HPDE6-E6E7 (cell line): Measurements from ENCODE around the gene PACSIN1.
"Not testable (repeated sequence)": the region's sequence is repeated elsewhere in the genome, so short reads cannot be mapped to it uniquely, and the experiment has no call there.

ENCODE experiments used
- DNase-seq: peaks from one replicate; pipeline ENCODE4 v3.0.0; 2011; ENCODE audit warnings: missing footprints; ENCODE audit errors: extremely low spot score

Gene PACSIN1

DNA sequence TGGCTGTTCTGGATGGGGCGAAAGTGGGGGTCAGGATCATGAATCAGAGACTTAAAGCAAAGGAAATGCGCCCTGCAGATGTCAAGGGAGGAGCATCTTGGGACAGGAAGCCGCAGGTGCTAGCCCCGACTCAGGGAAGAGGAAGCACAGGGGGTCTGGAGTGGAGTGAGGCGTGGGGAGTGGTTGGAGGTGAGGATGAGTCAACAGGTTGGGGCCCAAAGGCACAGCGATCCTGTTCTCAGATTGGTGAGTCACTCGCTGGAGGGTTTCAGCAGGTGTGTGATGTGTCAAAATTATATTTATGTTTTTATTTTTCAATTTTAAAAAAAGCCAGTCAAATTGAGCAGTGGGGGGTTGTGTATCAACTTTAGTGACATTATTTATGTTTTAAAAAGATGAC, 19.0 kb downstream of the PACSIN1 start:
- DNase-seq = peak; percentile 96

DNA sequence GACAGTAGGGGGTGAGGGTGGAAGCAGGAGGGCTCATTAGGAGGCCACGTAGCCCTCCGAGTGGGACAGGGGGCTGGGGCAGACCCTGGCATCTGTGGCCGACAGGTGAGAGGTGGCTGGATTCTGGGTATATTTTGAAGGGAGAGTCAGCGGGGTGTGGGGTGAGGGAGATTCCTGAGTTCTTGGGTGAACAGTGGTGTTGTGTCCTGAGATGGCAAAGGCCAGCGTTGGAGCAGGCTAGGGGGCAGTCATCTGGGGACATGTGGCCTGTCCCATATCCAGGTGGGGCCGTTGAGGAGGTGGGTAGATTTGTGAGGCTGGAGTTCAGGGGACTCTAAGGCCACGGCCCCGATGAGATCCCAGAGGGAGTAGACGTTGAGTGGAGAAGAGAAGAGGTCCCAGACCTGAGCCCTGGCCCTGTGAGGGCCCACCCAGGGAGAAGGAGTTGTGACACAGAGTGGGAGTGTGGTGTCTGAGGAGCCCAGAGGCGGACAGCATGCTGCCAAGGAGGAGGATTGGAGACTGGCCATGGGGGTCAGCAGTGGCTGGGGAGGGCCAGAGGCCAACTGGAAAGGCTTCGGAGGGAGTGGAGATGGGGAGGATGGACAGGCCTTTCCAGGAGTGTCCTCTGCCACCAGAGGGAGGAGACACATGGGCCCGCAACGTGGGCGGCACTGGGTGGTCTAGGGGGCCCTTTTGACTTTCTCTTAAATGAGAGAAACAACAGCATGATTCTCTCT, 19.6 kb downstream of the PACSIN1 start:
- no peak for DNase-seq

DNA sequence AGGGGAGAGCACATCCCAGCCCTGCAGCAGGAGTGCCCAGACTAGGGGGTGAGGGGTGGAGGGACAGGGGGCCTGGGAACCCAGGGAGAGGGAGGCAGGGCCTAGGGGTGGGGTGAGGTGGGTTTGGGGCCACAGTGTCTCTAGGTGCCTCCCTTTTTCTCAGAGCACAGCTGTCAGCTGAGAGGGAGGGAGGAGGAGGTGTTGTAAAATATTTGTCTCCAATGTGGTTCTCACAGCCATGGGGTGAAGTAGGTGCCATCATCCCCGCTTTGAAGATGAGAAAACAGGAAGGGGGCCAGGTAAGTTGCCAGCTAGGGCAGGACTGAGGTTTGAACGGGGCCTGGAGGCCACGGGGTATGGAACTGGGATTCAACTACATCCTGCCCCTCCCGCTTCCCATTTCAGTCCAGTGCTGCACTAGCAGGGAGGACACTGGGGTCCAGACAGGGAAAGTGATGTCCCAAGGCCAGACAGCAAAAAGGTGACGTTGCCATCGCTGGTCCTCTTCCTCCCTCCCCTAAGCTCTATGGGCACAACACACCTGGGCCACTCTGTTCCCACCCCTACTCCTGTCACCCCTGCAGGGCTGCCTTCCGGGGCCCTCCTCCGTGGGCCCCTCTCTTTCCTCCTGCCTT, 20.3 kb downstream of the PACSIN1 start:
- no peak for DNase-seq

DNA sequence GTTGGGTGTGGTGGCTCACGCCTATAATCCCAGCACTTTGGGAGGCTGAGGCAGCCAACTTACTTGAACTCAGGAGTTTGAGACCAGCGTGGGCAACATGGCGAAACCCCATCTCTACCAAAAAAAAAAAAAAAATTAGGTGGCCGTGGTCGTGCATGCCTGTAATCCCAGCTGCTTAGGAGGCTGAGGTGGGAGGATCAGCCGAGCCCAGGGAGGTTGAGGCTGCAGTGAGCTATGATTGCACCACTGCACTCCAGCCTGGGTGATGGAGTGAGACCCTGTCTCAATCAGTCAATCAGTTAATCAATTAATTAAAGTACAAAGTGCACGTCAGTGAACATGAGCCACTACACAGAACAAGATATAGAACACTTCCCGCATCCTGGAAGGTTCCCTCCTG, 21.0 kb downstream of the PACSIN1 start:
- not testable (repeated sequence) for DNase-seq

DNA sequence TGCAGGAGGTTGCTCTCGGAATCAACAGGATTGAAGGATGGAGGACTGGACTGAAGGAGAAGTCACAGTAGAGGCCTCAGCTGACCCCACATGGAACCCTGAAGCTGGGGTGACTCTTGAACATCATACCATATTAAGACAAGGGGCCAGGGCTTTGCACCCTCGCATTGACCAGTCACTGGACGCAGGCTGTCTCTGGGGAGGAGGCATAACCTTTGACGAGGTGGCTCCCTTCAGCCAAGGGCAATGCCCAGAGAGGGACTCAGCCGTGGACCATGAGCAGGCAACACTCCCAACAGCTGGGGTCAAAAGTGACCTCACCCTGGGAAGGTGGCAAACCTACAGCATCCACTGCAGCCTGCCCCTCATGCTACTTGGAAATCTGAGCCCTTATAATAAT, 21.7 kb downstream of the PACSIN1 start:
- no peak for DNase-seq

DNA sequence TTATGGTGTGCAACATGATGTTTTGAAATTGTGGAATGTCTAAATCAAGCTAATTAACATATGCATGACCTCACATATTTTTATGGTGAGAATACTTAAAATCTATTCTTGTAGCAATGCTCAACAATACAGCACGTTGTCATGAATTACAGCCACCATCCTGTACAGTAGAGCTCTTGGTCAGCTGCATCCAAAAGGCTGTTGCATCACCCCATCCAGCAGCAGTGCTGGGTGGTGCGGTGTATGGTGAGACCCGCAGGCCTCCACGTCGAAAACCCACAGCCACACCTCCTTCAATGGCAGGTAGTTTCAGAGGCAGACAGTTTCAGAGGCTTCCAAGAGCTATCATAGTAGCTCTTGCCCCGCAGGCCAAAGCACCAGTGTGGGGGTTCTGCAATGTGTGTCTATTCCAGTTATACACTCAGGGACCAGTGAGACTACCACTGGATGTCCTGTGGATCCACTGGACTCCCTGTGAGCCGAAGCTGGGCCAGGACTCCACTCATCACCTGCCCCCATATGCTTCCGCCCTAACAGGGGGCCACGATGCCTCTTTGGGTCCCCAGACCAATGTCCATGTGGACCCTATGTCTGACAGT, 23.4 kb downstream of the PACSIN1 start:
- DNase-seq = no peak

DNA sequence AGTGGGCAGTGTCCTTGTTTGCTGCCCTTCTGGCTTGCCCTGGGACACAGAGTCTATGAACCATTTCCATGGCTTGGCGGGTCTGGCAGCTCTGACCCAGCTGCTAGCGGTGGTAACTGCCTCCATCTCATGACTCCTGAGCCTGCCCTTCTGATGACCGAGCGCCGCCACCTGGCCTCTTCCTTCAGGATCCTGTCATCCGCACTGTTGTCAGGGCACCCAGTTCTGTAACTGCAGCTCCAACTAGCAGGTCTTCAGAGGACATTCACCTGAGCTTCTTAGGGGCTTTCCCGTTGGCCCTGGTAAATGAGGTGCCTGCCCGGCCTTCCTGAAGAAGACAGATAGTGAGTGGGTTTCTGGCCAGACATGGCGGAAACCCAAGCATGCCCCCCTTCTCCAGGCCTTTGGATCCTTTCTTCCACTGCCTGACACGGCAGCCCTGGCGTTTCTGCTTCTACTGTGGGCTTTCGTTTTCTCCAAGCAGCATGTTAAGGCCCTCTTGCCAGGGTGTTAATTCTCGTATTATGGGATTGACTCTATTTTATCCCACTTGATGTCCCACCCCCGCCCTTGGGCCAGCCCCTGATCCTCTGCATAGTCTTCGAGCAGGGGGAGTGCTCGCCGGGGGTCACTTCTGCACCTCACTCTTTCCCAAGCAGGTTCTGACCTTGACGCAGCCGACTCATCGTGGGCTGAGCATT, 24.7 kb downstream of the PACSIN1 start:
- DNase-seq = no peak

DNA sequence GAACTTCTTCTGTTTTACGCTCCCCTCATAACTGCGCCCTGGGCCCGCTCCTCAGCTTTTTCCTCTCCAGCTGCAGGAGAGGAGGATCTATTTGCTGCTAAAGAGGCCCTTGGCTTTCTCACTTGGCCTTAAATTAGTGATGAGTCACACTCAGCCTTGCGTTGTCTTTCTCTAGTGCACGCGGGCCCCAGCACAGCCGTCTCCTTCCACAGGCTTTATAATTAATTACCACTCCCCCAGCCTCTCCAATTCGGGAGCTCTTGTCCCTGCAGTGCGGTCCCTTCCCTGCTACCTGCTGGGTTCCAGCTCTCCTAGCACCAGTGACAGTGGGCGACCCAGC, 25.2 kb downstream of the PACSIN1 start:
- no peak for DNase-seq

DNA sequence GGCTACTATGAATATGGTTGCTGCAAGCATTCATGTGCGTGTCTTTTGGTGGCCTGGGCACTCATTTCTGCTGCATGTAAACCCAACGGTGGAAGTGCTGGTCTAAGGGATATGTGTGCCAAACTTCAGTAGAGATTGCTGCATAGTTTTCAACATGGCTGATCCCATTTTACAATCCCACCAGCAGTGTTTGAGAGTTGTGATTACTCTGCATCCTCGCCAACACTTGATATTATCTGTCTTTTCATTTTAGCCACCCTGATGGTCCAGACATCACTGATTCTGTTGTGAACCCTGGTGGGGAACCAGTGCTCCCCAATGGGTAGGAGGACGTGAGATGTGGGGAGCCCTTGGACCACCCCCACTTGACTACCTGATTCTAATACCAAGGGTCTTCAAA, 27.5 kb downstream of the PACSIN1 start:
- DNase-seq = no peak

DNA sequence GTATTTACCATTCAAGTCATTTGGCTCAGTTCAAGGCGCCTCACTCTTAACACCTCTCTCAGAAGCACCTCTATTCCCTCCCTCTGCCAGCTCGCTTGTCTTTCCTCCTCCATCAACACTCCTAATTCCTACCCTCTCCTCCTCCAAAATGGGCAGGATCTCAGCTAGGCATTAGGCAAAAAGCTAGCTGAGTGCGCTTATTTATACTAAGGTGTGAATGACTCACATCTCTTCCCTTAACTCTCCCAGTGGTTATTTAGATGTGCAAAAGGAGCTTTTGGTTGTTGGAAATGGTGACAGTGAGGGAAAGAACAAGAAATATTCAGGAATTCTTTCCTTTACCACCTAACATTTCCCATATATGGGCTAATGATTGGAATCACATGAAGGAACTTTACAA, 29.1 kb downstream of the PACSIN1 start:
- DNase-seq = no peak

DNA sequence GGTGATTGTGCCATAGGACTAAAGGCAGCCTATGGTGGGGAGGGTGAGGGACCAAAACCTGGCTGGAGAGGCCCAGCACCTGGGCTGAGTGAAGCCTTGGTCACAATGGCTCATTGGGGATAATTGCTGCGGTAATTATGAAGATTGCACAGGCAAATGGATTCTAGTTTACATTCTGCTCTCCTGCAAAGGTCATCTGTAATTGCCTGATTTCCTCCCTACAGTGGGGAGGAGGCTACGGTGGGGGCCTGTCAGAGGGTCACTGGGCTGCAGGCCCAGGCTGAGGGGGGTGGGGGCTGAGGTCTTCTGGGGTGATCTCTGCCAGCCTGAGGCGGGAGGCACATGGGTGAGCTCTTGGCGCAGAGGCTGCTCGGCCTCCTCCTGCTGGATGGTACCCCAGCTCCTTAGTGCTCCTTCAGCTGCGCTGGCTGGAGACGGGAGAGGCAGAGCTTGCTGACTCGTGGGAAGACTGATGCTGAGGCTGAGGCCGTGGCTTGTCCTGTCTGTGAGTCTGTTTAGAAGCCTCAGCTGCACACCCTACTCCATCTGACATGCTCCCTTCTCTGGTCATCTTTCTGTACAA, 30.3 kb downstream of the PACSIN1 start:
- no peak for DNase-seq

DNA sequence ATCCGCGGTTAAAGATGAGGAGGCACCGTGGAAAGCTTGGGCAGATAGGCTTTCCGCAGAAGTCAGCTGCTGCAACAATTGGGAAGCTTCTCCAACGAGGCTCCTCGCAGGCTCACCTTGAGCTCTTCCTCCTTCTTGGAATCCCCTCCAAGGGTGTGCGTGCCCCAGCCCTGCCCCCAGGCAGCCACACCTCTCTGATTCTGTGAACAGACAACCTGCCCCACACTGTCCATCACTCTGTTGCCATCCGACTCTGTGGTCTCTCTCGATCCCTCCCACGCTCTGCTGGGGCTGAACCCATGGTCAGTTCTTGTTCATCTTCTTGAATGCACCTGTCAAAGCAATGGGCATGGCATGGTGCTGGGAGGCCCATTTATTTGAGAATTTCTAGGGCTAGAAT, 31.5 kb downstream of the PACSIN1 start:
- DNase-seq = no peak

DNA sequence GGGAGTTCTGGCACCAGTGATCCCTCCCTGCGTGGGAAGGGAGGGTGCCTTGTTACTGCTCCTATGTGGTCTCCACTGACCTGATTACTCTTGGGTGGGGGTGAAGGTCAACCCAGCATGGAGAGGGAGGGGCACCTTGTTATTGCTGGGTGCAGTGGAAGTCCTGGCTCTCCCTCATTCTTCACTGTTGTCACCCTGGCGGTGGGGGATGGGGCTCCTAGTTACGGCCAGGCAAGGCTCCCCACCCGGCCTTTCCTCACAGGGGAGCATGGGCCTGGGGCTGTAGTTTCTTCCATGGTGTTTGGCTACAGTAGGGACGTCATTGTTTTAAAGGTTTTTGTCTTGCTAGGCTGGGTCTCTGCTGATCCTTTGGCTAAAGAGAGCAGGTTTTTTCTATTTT, 40.8 kb downstream of the PACSIN1 start:
- no peak for DNase-seq

DNA sequence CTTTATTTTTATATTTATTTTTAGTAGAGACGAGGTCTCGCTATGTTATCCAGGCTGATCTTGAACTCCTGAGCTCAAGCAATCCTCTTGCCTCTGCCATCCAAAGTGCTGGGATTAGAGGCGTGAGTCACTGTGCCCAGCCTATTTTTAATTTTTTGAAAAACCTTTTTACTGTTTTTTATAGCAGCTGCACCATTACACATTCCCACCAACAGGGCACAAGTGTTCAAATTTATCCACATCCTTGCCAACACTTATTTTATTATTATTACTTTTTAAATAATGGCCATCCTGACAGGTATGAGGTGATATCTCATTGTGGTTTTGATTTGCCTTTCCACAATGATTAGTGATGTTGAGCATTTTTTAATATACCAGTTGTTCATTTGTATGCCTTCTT, 42.5 kb downstream of the PACSIN1 start:
- DNase-seq = no peak

DNA sequence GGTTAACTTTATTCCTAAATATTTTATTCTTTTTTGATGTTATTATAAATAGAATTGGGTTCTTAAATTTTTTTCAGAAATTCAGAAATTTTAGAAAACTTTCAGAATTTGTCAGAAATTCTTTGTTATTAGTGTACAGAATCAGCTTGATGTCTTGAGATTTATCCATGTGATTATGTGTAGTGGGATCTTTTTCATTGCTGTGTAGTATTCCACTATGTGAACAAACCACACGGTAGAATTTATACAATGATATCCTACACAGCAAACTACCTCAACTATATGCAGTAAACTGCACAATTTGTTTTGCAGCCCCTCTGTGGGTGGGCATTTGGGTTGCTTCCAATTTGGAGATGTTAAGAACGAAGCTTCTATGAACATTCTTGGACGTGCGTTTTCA, 43.9 kb downstream of the PACSIN1 start:
- no peak for DNase-seq

DNA sequence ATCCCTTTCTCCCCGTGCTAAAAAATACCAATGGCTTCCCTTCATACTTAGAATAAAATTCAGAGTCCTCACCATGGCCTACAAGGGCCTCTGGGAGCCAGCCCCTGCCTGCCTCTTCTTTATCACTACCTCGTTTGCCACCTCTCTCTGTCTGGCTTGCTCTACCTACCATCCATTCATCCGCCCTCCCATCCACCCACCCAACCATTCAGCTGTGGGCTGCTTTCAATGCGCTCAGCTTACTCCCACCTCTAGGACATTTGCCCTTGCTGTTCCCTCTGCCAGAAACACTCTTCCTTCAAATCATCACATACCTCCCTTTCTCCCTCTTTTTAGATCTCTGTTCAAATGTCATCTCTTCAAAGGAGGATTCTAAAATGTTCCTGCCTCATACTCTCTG, 44.4 kb downstream of the PACSIN1 start:
- no peak for DNase-seq

DNA sequence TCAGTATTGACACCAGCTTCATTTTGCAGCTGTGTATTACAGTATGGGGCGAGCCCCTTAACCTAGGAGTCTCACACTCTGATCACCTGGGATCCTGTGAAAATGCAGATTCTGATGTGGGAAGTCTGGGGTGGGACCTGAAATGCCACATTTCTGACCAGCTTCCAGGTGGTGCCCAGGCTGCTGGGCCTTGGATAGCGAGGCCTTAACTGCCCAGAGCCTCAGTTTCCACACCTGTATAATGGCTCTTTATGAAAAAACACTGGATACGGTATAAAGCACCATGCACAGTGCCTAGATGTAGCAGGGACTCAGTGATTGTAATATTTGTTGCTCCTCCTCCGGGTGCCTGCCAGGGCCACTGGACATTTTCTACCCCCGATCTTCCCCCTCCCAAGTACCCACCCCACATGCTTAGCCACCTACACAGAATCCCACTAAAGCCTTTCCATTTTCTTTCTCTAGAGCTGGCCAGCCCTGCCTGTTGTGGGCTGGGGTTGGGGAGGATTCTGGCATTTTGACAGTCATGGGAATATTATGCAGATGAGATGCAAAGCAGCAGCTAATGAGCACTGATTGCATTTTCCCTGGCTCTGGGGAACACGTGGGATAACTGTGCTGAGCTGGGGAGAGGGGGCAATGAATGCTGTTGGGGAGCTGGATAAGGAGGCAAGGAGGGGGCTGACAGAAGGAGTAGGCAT, 45.5 kb downstream of the PACSIN1 start:
- no peak for DNase-seq

DNA sequence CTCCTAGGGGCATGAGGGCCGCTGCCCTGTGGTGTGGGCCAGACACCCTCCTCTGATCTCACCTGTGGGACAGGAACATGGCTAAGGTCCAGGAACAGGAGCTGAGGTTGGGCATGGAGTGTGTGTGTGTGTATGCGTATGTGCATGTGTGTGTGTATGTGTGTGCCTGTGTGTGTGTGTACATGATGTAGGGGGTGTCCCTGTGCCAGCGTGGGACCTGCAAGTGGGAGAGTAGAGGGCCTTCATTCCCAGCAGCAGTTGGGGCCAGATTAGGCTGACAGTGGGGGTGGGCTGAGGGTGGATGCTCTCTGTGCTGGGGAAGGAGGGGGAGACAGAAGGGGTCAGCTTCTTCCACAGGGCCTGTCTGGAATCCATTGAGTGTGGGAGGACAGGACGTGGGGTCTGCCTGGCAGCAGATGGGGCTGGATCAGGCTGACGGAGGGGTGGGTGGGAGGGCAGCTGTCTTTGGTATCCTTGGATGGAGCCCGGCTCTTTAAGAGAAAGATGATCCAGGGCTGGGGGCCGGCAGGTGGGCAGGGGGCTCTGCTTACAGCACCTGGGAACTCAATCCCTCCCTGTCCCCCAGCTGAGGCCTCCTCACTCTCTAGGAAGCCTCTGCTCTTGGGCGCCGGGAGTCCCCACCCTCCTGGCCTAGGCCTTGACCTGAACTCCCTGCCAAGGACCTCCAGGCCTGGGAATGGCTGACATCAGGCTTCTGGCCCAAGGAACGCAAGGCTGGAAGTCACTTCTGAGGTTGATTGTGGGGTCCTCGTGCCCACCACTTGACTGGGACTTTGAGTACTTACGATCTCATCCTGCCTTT, 46.2 kb downstream of the PACSIN1 start:
- DNase-seq = no peak

DNA sequence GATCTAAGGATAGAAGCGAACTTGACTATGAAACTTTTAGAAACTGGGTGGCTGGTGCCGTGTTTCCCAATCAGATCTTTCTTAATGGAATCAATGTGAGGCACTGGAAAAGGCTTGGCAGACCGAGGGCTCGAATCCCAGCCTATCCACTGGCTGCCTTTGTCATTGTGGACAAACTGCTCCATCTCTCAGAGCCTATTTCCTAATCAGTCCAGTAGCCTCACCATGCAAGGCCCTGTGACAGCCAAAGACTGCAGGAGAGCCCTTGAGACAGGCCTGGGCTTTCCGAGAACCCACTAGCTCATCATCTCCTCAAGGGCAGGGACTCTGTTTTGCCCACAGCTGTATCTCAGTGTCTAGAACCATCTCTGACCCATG, 46.9 kb downstream of the PACSIN1 start:
- DNase-seq = no peak

DNA sequence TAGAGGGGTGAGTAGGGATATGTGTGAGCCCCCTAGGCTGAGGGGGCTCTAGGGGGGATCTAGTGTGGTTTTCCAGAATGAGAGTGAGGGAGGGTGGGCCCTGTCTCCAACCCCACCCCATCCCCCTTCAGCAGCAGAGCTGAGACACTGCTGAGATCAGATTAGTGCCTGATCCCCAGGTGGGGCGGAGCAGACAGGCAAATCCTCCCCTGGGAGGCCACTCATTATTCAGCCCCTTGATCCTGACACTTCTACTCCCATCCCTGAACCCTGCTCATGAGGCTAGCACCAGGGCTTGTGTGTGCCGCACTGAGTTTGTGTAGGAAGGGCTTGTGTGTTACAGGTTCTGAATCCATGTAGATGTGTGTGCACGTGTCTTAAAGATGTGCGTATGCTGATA, 47.8 kb downstream of the PACSIN1 start:
- no peak for DNase-seq

DNA sequence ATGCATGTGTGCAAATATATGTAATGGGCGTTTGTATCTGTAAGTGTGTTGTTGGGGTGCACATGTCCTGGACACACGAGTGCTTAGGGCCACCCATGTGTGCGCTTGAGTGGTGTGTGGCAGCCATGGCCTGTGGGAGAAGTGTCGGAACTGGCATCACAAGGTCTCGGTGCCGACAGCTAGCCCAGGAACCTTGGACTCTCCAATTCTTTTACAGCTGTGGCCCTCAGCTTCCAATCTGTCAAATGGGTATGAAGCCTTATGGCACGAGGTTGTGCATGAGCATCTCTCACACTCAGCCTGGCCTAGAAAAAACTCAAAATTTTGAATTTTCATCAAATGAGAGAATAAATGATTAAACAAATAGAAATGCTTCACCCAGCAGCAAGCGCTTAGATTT, 48.2 kb downstream of the PACSIN1 start:
- DNase-seq = no peak
